ENCODE results near the gene MBNL2.

DNA sequence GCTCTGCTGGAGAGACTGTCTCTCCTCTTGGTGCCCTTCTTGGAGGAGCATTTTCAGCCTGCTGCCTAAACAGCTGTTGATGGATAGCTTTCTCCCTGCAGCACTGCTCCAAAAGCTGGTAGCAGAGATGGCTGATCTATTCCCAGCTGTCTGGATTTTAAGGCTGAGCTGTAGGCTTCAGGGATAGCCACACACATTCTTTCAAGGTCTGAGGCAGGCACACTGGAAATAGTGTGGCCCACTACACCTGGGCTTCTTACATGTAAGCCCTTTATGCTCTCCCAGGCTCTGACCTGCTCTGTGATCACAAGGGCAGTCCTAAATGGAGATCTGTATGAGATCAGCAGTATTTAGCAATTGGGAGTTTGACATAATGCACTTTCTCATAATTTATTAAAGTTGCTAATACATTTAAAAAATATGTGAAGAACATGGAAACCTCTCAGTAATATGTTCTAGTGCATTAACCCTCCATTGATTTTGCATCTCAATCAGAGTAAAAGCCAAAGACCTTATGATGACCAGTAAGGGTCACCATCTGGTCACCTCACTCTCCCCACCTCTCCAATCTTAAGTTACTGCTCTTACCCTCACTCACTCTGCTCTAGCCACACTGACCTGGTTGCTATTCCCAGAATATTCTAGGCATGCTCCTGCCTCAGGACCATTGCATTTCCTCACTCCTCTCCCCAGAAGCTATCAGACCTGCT, 91.6 kb downstream of the MBNL2 start:
- TF ChIP-seq, protein P1, sequence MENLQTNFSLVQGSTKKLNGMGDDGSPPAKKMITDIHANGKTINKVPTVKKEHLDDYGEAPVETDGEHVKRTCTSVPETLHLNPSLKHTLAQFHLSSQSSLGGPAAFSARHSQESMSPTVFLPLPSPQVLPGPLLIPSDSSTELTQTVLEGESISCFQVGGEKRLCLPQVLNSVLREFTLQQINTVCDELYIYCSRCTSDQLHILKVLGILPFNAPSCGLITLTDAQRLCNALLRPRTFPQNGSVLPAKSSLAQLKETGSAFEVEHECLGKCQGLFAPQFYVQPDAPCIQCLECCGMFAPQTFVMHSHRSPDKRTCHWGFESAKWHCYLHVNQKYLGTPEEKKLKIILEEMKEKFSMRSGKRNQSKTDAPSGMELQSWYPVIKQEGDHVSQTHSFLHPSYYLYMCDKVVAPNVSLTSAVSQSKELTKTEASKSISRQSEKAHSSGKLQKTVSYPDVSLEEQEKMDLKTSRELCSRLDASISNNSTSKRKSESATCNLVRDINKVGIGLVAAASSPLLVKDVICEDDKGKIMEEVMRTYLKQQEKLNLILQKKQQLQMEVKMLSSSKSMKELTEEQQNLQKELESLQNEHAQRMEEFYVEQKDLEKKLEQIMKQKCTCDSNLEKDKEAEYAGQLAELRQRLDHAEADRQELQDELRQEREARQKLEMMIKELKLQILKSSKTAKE (IDR thresholded peaks at IDR 0.05; ENCODE audit: low read depth, poor library complexity, severe bottlenecking): no peak
- TF ChIP-seq MXI1 (IDR thresholded peaks at IDR 0.05; ENCODE audit: low read depth, low read length) (no peak), RAD21 (IDR thresholded peaks at IDR 0.05; ENCODE audit: insufficient read depth, low read depth, low read length) (no peak), NBN (IDR thresholded peaks at IDR 0.05) (no peak), NR2C2 (IDR thresholded peaks at IDR 0.05; ENCODE audit: borderline replicate concordance, control insufficient read depth, insufficient read length, low read depth) (no peak), ZSCAN29 (IDR thresholded peaks at IDR 0.05) (no peak), POLR2A (IDR thresholded peaks at IDR 0.05; ENCODE audit: low read depth, low read length) (no peak), POLR2AphosphoS5 (IDR thresholded peaks at IDR 0.05; ENCODE audit: low read length) (no peak)
- TF ChIP-seq, protein P2, sequence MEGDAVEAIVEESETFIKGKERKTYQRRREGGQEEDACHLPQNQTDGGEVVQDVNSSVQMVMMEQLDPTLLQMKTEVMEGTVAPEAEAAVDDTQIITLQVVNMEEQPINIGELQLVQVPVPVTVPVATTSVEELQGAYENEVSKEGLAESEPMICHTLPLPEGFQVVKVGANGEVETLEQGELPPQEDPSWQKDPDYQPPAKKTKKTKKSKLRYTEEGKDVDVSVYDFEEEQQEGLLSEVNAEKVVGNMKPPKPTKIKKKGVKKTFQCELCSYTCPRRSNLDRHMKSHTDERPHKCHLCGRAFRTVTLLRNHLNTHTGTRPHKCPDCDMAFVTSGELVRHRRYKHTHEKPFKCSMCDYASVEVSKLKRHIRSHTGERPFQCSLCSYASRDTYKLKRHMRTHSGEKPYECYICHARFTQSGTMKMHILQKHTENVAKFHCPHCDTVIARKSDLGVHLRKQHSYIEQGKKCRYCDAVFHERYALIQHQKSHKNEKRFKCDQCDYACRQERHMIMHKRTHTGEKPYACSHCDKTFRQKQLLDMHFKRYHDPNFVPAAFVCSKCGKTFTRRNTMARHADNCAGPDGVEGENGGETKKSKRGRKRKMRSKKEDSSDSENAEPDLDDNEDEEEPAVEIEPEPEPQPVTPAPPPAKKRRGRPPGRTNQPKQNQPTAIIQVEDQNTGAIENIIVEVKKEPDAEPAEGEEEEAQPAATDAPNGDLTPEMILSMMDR (IDR thresholded peaks at IDR 0.05 in 2 of 3, conservative IDR thresholded peaks at IDR 0.05 in 1 of 3; ENCODE audit: control insufficient read depth in 2 of 3, extremely low read depth in 1 of 3, insufficient read depth in 1 of 3, low read depth in 3 of 3, low read length in 3 of 3): no peak
- TF ChIP-seq, protein P3, sequence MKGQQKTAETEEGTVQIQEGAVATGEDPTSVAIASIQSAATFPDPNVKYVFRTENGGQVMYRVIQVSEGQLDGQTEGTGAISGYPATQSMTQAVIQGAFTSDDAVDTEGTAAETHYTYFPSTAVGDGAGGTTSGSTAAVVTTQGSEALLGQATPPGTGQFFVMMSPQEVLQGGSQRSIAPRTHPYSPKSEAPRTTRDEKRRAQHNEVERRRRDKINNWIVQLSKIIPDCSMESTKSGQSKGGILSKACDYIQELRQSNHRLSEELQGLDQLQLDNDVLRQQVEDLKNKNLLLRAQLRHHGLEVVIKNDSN (IDR thresholded peaks at IDR 0.05; ENCODE audit: borderline replicate concordance, extremely low read length, insufficient read depth, low read depth, low read length): no peak
- TF ChIP-seq, protein P4, sequence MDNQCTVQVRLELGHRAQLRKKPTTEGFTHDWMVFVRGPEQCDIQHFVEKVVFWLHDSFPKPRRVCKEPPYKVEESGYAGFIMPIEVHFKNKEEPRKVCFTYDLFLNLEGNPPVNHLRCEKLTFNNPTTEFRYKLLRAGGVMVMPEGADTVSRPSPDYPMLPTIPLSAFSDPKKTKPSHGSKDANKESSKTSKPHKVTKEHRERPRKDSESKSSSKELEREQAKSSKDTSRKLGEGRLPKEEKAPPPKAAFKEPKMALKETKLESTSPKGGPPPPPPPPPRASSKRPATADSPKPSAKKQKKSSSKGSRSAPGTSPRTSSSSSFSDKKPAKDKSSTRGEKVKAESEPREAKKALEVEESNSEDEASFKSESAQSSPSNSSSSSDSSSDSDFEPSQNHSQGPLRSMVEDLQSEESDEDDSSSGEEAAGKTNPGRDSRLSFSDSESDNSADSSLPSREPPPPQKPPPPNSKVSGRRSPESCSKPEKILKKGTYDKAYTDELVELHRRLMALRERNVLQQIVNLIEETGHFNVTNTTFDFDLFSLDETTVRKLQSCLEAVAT (IDR thresholded peaks at IDR 0.05): no peak

All from GM12878 (cell line).